Raji (cell line): ENCODE data around the gene DEDD.

Source experiments
- POLR2A ChIP-seq: IDR thresholded peaks from 2 replicates; pipeline ENCODE4 v1.6.1; 2011; ENCODE audit warnings: low read depth, low read length, control low read depth; ENCODE audit not compliant: insufficient read depth

Gene DEDD

DNA sequence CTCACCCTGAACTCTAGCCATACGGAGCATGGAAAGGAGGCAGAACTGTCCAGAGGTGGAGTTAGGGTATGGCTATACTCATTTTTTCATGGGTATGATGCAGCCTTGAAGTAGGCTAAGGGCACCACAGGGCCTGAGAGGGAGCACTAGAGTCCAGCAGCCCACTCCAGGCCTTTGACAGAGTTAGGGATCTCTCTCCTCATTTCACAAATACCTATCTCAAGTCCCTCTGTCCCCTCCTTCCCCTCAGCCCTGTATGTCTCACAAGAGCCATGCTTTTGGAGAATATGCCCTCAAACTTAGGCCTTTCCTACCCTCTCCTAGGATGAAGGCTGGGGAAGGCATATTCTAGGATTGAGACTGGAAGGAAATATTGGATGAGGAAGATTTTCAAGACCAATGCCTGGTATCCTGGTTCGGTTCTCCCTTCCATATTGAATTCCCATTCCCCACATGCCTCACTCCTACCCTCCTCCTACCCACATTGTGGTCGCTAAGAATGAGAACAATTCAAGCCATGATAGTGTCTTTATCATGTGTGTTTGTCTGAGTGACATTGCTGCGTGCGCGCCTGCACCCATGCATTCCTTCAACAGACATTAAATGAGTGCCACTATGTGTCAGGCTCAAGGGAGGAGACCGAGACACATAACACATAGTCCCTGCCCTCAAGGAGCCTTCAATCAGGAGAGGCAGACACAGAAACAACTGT is 40.5 kb downstream of the DEDD start:
- no peak for TF ChIP-seq POLR2A

DNA sequence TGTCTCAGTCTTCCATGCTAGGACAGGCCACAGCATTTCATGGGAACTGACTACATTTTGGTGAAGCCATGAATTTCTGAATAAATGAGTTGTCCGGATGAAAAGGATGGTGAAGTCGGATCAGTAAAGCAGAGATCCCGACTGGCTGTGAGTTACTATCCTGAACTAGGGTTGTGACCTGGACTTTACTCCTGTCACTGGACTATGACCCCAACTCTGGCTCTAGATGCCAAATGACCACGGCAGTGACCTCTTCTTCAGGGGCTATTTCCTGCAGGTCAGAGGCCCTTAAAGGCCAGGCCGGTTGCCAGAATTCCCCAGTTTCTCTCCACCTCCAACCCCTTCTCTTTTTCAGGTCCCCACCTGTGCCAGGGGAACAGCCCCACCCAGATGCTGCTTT is 41.4 kb downstream of the DEDD start:
- no peak for TF ChIP-seq POLR2A

DNA sequence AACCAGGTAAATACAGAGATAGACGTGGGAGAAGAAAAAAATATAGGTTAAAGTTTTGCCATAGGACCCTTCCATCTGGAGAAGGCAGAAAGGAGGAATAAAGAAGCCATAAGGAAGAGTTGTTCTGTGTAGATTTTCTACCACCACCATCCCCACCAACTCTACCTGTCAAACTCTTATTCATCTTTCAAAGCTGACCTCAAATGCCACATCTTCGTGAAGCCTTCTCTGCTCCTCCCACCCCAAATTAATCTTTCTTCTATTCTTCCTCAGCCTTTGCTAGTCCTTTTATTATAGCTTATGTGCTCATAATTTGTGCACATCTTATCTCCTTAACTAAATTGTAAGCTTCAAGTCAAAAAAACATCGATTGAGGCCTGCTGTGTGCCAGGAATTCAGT is 41.9 kb downstream of the DEDD start:
- TF ChIP-seq POLR2A, result no peak

DNA sequence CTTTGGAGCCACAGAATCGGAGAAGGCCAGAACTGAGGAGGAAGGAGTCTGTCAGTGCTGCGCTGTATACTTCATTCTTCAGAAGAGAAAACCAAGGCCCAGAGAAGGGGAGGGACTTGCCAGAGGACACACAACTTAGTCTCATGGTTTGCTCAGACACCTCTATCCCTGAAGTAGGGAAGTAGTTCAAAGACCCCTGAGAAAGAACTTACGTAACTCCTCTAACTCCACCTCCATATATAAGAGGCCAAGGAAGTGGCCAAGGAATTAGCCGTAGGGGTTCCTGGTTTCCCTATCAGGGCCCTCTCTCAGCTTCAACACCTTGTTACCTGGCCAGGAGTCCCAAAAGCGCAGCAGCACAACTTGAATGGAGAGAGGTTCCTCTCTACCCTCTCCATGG is 42.5 kb downstream of the DEDD start:
- no peak for TF ChIP-seq POLR2A

DNA sequence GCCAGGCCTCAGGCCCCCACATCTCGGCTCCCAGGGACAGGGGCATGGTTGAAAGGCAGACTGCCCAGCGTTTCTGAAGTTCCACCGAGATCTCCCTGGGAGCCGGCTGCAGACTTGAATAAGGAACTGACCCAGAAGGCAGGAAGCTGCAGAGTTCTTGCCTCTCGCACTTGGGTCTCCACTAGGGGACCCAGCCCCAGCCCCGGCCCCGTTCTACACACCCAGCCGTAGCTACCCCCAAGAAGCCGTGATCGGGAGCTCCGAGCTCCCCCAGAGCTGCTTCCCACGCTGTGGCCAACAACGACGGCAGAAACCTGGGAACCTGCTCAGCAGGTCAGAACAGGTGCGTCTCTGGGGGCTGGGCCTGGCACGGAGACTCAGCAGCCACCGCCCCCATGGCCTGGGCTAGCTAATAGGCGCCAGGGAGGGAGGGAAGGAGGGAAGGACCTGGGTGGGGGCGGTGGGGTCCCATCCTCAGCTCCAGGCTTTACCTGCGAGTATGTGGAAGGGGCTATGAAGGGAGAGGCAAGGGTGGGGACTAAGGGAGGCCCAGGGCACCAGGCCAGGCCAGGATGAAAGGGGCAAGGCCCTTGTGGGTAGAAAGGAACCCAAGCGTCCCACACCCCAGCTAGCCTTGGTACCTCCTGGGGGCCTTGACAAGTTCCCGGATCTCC is 43.1 kb downstream of the DEDD start, which contains the start of gene NECTIN4:
TSS of gene NECTIN4 (minus strand) at position 308 of the 674 bp plus-strand sequence. CDS start at position 46, 262 bp downstream.
- no peak for TF ChIP-seq POLR2A

DNA sequence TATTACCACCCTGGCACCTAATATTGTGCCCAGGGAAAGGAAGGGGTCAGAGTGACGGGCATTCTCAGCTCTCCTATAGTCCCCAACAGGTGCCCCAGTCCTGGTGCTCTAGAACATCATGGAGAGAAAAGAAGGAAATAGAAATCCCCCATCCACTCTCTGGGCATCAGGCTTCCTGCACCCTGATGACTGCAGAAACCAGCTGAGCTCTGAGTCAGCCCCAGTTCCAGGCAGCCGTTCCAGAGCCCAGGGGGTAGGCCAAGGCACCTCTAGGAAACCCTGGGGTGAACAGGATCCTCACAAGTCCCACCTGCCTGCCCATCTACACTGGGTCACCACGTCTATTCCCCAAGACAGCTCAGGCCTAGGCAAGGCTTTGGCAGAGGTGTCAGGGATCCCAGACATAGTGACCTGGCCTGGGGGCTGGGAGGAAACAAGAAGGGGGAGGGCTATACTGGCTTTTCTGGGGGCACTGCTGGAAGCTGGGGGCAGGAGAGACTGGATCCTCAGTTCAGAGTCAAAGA is 43.8 kb downstream of the DEDD start:
- no peak for TF ChIP-seq POLR2A

DNA sequence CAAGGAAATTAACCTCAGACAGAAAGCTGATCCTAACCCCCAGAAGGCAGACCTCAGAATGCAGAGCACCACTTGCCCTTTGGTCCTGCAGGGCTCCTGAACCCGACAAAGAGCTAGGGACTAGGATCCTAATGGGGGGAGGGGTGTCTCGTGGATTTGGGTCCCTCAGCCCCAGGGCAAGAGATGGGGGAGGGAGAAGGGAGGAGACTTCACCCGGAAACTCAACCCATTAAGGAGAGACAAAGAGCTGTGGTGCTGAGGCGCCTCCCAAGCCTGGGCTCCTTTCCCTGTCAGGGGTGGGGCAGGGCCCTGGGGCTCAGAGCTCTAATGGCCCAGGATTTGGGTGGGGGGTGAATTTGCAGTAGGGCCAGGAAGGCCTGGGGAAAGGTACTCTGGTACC is 46.0 kb downstream of the DEDD start:
- no peak for TF ChIP-seq POLR2A

DNA sequence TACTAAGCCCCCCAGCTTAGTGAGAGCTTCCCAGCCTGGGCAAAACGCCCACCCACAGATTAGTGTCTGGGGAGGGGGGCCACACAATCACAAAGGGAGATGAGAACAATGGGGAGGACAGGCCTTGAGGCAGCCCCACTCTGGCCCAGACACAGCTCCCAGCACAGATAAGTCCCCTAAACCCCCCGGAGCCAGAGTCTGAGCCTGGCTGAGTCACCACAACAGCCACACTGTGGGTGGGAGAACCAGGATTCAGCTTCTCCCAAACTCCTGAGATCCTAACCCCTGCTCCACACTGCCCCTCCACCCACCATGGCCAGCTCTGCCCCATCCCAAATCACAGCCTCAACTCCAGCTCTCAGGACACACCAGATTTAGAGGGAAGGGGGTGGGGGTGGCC is 47.3 kb downstream of the DEDD start:
- TF ChIP-seq POLR2A, result no peak

DNA sequence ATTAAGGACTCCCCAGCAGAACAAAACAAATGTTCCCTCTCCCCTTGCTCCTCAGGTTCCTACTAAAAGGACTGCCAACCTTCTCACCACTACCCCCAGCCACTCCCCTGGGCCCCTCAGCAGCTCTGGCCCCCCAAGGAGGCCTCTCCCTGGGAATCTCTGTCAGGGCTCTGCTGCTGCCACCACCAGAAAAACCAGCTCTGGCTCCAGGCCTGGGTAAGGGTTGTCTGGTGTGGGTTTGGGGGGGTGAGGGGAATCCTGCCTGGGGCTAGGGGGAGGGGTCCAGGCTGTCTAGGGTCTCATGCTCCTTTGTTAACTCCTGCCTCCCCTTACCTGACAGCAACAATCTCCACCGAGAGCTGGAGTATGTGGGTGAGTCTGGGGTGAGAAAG is 47.9 kb downstream of the DEDD start:
- TF ChIP-seq POLR2A, result no peak

DNA sequence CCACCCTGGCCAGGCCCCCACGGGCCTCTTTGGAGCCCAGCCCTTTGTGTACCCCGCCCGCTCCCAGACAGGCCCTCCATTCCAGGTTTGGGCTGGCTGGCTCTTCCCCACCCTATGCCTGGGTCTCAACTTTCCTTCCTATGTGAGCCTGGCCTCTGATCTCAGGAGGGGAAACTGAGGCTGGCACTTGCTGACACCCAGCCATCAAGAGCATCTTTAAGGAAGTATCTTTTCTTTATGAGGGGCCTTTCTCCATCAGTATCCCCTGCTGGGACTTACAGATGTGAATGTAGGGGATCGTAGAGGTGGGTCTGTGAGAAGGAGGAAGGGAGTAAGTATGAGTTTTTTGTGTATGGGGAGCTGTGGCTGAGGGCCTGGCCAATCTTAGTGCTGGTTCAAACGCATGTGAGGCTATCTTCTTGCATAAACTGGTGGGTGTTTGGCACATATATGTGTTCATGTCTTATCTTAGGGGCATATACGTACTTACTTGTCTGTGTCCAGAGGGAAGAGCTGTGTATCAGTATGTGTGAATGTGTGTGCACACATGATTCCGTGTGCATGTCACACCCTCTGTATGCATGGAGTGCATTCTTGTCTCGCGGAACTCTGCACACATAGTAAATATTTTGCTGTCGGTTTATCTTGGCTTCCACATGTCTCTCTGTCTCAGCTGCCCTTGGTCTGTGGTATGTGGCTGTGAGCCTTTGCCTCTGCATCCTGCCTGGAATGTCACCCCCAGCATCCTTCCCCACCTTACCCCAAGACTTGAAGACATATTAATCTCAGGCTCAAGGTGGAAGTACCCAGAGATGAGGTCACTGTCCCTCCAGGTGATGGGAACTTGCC is 48.5 kb downstream of the DEDD start:
- TF ChIP-seq POLR2A, result no peak

DNA sequence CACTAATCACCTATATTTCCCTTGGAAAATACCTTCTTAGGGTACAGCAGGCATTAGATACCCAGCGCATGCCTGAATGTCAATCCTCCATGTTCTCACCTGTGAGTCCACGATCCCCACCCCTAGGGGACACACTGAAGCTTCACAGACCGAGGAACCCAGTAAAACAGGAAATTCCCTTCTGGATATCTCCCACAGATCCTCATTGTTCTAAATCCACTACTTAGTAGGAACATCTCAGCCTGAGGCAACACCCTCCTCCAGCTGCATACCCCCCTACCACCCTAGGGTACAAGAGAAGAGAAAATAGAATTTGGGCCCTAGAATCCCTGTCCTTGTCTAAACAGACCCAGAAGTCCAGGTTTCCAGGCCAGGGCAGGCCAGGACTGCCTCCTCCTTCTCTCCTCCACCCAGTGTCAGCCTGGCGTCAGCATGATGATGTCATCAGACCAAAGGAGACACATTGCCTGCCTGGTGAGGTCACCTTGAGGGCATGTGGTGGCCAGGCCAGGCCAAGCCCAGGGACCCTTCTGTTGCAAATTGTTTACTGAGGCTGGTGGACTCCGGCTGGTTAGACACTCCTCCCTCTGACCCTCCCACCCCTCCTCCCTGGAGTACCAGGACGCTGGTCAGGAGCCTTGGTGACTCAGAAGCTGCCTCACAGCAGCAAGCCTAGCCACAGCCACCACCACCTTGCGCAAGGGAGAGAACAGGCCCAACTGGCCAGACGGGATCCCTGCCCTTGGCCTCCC is 49.3 kb downstream of the DEDD start:
- TF ChIP-seq POLR2A, result no peak

DNA sequence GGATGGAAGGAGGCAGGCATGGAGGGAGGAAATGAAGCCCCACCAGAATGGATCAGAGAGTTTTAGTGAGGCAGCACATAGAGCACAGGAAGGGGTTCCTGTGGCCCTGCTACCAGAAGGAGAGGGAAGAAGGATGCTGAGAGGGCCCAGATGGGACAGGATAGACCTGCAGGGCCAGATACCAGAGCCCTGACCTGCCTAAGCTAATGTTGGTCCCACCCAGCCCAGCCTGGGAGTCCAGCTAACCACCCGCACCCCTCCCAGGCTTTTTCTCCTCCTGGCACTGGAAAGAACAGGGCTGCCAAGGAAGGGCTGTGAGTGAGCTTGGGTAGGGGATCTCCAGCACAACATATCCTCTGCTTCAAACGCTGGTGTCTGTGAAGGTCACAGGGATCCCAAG is 50.0 kb downstream of the DEDD start:
- TF ChIP-seq POLR2A, result no peak

DNA sequence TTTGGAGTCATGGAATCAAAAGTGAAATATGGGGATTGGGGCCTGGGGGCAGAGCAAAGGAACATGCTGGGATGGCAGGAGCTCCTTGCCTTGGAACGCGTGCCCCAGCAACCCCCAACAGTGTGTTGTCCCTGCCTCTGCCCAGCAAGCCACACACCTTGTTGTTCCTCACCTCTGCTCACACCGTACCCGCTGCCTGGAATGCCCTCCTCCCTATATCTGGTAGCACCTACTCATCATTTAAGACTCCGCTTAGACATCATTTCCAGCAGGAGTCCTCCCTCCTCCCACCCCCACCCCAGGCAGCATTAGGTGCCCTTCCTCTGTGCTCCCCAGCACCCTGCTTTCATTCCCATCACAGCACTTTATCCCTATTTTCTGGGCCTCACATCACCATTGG is 50.9 kb downstream of the DEDD start:
- no peak for TF ChIP-seq POLR2A

DNA sequence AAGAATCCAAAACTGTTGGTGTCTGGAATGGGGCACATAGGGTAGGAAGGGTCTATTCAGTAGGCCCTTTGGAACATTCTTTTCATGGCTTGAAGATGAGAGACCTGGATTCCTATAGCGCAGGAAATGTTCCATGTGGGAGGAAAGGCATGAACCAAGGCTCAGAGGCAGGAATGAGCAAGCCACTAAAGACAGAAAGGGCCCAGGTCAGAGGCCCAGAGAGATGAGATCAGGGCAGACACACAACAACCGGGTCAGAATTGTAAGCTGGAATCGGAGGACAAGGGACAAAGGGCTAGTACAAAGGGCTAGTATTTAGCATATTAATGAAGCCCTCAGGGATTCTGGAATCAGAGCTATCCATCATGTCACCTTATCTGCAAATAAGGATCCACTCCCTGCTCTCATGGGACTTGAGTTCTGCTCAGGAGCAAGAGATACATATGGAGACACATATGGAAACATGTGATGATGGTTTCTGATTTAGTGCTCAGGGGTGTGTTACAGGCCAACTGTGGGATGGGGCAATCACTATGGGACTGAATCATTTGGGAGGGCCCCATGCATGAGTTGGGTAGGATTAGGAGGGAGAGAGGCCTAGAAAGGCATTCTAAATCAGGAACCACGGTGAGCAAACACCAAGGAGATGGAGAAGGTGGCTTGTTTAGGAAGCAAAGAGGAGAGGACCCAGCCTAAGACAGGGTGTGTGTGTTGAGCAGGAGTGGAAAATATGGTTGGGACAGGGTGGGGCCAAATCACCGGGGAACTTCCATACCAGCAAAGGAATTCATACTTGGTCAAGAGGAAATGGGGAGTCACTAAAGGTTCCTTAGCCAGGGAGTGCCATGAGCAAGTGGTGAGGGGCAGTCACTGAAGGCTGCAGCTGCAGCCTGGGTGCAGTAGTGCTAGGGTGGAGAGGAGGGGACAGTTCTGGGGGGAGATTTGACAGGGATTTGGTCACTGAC is 51.7 kb downstream of the DEDD start:
- TF ChIP-seq POLR2A, result no peak
